NCI-H2107 treated with DMSO at 0.1 percent for 48 hours (cell line): ENCODE measurements around the gene EIPR1.
"Not testable (repeated sequence)": the region's sequence is repeated elsewhere in the genome, so short reads cannot be mapped to it uniquely, and the experiment has no call there.

Source experiments
- DNase-seq: peaks from one replicate; lab custom pipeline; 2025; ENCODE audit not compliant: unreplicated experiment; lab: John Stamatoyannopoulos, UW

Gene EIPR1

GRCh38 chr2:3200420-3200939 is 177.1 kb downstream of the EIPR1 start:
- DNase-seq: no peak

GRCh38 chr2:3199627-3200345 is 177.8 kb downstream of the EIPR1 start:
- DNase-seq: no peak

GRCh38 chr2:3198671-3199192 is 178.9 kb downstream of the EIPR1 start:
- not testable (repeated sequence) for DNase-seq

- no peak for DNase-seq
These were observed 179.5 kb downstream of the EIPR1 start for GRCh38 chr2:3198119-3198518.

GRCh38 chr2:3197308-3197707 is 180.3 kb downstream of the EIPR1 start:
- no peak for DNase-seq

GRCh38 chr2:3196716-3197115 is 180.9 kb downstream of the EIPR1 start:
- no peak for DNase-seq

GRCh38 chr2:3195641-3196476 is 181.8 kb downstream of the EIPR1 start:
- DNase-seq: no peak

GRCh38 chr2:3194828-3195227 is 182.8 kb downstream of the EIPR1 start:
- no peak for DNase-seq

- DNase-seq: no peak
These were observed 183.9 kb downstream of the EIPR1 start for GRCh38 chr2:3193443-3194330.

- no peak for DNase-seq
These were observed 184.7 kb downstream of the EIPR1 start for GRCh38 chr2:3192920-3193319.

GRCh38 chr2:3192281-3192818 is 185.3 kb downstream of the EIPR1 start:
- DNase-seq: no peak

- no peak for DNase-seq
These were observed 187.7 kb downstream of the EIPR1 start for GRCh38 chr2:3189961-3190360.

- DNase-seq: peak; percentile 75
These were observed 188.5 kb downstream of the EIPR1 start for GRCh38 chr2:3189076-3189591.

- no peak for DNase-seq
These were observed 189.1 kb downstream of the EIPR1 start for GRCh38 chr2:3188405-3188946.

- DNase-seq: no peak
These were observed 190.2 kb downstream of the EIPR1 start for GRCh38 chr2:3187467-3187866.

- DNase-seq: peak; percentile 9
These were observed 190.9 kb downstream of the EIPR1 start for GRCh38 chr2:3186766-3187165.

GRCh38 chr2:3185910-3186309 is 191.7 kb downstream of the EIPR1 start:
- no peak for DNase-seq

- DNase-seq: no peak
These were observed 192.4 kb downstream of the EIPR1 start for GRCh38 chr2:3185256-3185655.

- no peak for DNase-seq
These were observed 193.5 kb downstream of the EIPR1 start for GRCh38 chr2:3184167-3184566.

GRCh38 chr2:3183766-3184165 is 193.9 kb downstream of the EIPR1 start:
- DNase-seq: no peak
